HG03135 (cell line): Measurements from ENCODE around the gene CCSER1.
"Not testable (repeated sequence)": the region's sequence is repeated elsewhere in the genome, so short reads cannot be mapped to it uniquely, and the experiment has no call there.

ENCODE experiments used
- ATAC-seq: cut with Tn5 transposase; IDR thresholded peaks from one replicate; pipeline ENCODE4 v1.9.1; 2021; ENCODE audit warnings: mild to moderate bottlenecking, moderate library complexity; ENCODE audit not compliant: unreplicated experiment

The CCSER1 gene

DNA sequence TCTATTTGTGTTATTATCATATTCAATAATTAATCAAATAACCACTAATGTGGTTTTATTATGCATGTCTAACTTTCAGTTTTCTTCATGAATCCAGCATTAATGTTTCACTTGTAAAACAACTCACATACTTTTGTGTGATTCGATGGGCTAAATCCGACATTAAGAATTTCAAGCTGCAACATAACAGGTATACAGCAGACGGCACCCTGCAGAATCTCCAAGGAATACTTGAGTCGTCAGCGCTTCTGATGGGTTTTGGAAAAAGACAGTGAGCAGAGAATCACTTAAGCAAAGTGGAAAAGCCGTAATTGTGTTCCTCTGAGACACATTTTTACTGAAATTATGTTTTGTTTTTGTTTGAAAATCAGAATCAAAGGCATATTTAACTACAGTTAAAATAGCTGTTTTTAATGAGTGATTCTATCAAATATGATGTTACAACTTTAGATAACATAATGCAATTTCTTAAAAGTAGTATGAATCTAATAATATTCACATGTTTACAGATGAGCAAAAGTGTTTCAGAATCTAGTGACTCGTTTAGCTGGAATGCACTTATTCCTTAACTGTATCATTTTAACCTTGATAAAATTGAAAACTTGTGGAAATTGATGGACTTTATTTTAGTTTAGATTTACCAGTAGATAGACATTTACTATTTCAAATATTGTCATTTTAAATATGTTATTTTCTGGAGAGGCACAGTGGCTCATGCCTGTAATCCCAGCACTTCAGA is 514.8 kb downstream of the CCSER1 start:
- no peak for ATAC-seq

DNA sequence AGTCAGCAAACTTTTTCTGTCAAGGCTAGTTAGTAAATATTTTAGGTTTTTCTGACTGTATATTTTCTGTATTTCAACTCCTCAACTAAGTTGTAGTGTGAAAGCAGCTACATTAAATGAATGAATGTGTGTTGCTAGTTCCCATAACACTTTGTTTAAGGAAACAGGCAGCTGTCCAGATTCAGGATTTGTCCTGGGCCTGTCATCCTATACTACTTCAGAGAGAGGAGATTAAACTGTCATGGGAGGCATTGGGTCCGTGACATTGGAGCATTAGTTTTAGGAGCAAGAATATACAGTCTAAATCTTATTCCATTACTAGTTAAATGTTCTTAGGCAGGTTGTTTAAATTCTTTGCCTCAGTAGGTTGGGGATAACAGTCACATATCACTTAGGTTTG is 516.0 kb downstream of the CCSER1 start:
- no peak for ATAC-seq

DNA sequence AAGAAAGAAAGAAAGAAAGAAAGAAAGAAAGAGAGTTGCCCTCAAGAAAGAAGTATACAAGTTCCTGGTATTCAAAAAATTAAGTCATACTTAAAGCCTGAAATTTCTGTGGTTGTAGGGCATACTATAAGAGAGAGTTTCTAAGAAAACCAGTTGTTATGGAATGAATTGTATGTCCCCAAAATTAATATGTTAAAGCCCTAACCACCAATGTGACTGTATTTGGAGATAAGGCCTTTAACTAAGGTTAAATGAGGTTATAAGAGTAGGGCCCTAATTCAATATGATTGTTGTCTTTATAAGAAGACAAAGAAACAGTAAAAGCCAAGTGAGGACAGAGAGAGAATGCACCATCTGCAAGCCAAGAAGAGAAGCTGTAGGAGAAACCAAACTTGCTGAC is 521.1 kb downstream of the CCSER1 start:
- ATAC-seq, result no peak

DNA sequence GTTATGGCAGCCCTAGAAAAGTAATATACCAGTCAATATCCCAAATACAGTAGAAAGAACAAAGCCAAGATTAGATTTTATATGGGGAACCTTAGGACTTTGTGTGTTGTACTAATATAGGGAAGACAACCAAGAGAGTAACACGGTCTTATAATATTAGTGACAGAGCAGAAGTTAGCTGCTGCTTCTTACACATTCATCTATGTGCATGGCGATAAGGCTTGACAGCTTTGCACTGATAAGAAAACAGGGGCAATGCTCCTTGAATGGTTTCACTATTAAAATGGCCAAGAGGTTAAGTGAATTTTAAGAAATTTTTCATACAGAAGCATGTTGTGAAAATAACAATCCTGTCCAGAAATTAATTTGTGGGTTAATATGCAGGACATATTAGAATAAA is 521.6 kb downstream of the CCSER1 start:
- ATAC-seq, result no peak

DNA sequence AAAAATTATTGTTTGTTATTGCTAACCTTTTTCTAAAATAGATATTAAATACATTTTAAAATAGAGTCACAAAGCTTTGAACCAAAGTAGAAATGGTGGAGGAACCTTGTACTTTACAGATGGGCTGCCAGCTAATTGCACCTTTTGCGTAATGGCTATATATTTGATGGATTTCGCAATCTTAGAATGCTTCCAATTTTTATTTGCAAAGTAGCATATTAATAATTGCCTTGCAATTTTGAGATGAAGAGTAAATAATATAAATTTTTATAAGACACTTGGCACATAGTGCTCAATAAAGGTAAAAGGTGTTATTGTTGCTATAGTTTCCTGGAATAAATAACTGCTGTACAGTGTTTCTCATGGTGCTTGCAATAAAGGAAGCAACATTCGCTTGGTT is 533.5 kb downstream of the CCSER1 start:
- ATAC-seq, result no peak

DNA sequence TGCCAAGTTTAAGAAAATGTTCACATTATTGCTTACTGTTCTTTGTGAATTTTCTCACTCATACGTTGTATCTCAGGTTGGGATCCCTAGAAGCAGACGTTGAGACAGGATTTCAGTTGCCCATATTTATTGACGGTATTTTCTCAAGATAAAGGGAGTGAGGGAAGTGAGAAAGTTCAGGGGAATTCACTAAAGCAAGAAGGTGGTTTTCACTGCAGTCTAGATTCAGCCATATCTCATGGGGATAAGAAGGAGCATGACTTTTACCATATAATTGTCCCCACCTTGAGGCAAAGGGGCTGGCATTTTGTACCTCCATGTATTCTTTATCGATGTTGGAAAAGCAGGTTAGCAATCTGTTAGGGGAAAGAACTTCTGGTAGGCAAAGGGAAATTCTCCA is 543.0 kb downstream of the CCSER1 start:
- no peak for ATAC-seq

DNA sequence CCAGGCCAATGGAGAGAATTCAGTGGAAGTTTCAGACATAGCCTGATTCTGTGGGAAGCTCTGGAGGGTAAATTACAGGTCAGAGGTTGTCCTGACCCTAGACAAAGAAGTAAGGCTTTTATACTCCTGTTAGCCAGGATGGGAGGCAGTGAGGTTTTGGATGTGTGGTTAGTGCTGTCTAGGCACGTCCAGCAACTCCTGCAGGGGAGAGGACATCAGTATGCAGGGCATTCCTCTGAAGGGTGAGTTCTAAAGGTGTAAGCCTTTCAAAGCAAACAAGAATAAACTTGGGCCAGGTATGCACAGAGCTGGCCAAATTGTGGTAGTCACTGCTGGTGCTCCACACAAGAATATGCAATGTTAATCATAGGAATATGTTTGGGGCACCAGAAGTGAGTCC is 562.5 kb downstream of the CCSER1 start:
- no peak for ATAC-seq

DNA sequence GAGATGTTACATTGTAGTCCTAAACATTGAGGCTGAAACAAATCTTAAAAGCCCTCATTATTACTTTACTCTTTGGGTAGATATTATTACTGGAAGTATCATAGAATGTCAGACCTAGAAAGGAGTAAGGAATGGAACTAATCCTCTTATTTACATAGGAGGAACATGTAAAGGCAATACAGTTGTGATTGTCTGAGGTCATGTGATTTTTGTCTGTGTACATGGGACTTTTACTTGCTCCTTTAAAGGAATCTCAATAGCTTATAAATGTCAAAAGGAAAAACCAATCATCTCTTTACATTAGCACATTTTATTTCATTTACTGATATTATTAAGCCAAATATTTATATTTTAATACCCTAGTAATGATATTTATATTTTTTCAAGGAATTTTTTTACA is 568.2 kb downstream of the CCSER1 start:
- no peak for ATAC-seq

DNA sequence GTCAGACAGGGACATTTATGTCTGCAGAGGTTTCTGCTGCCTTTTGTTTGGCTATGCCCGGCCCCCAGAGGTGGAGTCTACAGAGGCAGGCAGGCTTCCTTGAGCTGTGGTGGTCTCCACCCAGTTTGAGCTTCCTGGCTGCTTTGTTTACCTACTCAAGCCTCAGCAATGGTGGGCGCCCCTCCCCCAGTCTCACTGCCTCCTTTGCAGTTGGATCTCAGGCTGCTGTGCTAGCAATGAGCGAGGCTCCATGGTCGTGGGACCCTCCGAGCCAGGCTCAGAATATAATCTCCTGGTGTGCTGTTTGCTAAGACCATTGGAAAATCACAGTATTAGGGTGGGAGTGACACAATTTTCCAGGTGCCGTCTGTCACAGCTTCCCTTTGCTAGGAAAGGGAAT is 578.3 kb downstream of the CCSER1 start:
- ATAC-seq, result not testable (repeated sequence)

DNA sequence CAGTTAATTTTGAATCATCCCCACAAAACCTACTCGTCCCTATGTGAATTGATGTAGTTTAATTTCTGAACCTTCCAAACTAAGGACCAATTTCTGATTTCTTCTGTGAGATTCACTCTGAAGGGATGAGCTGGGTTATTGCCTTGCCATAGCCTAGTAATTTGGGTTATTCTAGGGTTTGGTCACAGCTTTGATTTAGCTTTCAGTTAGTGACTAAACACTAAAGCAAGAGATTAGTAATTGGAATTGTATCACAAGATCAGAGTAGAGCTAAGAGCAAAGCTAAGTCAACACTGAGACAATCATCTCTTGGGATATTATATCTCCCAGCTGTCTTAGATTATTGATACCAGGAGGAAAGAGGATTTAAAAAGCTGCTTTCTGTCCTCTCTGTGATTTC is 588.0 kb downstream of the CCSER1 start:
- ATAC-seq, result no peak

DNA sequence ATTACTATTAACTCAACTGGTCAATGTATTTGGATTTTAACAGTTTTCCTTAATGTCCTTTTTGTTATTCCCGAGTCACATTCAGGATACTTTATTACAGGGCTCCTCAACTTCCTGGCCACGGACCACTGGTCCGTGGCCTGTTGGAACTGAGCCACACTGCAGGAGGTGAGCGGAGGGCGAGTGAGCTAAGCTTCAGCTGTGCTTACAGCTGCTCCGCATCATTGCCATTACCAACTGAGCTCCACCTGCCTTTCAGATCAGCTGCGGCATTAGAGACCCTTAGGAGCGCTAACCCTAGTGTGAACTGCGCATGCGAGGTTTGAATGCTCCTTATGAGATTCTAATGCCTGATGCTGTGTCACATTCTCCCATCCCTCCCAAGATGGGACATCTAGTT is 591.7 kb downstream of the CCSER1 start:
- ATAC-seq, result no peak

DNA sequence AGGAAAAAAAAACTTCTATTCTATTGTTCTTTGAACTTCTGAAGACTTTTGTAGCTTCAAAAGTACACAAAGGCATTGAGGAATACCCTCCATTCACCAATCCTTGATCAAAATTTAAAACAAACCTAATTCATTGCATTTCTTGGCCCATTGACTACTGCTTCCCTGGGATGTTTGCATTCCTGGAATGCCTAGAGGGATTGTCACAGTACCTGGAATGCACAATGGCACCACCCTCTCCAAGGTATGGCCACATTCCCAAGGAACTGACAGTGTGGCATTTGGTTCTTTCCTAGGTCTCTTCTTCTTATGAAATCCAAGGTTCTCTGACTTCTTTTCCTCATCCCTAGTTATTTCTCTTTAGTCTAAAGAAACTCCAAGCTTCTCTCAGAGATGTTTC is 600.7 kb downstream of the CCSER1 start:
- no peak for ATAC-seq

DNA sequence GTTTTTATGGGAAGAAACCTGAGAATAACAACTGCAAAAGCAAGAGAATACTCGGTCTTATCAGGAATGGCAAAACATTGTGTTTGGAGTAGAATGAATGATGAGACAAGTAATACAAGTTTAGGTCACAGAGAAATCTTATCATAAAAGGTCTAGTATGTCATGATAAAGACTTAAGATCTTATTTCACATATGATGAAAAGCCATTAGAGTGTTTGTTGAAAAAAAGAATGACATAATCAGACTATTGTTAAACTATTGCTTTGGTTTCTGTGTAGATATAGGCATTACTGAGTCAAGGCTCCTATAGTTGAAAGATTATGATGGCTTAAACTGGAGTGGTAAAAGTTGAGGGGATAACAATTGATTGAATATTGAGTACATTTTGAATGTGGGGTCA is 603.6 kb downstream of the CCSER1 start:
- no peak for ATAC-seq

DNA sequence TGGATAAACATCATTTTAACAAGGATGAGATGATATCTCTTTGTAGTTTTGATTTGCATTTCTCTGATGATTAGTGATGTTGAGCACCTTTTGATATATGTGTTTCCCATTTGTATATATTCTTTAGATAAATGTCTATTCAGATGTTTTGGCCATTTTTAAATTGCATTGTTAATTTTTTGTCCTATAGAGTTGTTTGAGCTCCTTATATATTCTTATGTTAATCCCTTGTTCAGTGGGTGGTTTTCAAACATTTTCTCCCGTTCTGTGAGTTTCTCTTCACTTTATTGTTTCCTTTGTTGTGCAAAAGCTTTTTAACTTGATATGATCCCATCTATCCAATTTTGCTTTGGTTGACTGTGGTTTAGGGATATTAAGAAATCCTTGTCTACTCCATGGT is 606.0 kb downstream of the CCSER1 start:
- ATAC-seq, result no peak

DNA sequence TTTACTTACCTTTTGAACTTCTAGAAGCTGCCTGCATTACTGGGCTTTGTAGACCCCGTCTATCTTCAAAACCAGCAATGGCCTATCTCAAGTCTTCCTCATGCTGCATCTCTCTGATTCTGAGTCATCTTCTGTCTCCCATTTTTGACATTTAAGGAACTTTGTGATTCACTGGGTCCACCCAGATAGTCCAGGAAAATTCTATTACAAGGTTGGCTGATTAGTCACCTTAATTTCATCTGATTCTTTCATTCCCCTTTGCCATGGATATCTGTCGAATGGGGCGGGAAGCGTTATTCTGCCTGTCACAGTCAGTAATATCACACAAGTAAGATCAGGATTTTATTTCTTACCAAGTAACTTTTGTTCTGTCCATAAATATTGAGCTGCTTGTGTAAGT is 618.0 kb downstream of the CCSER1 start:
- ATAC-seq, result no peak

DNA sequence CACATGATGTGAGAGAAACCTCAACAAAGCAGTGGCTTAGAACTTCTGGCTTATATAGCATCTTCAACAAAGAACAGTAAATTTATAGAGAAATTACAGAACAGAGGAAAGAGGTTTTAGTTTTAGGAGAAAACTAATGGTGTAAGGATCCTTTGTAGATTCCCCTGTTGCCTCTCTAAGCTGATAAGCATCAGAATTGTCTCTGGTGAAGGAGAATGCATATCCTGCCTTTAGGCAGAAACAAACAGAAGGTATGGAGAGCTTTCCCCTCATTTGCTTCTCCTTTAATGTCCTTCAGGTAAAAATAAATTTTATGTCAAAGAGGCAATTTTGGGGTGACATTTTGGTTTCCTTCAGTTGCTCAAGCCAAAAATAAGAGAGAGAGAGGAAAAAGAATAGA is 625.9 kb downstream of the CCSER1 start:
- no peak for ATAC-seq

DNA sequence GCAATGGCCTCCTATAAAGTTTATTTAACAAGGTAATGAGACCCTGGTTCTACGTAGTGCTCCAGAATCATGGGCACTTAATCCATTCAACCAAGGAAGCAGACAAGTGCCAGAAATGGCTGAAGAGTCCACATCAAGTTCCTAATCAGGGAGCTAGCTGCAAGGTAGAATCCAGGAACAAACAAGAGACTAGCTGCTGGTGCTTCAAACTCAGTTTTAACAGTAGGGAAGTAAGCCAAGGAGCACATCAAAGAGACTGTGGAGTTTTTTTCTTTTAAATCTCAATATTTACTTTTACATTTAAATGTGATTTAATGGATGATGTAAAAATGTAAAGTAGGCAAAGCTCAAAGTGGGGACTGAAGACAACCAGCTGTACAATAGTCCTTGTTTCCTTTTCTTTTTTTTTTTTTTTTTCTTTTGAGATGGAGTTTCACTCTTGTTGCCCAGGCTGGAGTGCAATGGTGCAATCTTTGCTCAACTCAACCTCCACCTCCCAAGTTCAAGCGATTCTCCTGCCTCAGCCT is 630.4 kb downstream of the CCSER1 start:
- no peak for ATAC-seq

DNA sequence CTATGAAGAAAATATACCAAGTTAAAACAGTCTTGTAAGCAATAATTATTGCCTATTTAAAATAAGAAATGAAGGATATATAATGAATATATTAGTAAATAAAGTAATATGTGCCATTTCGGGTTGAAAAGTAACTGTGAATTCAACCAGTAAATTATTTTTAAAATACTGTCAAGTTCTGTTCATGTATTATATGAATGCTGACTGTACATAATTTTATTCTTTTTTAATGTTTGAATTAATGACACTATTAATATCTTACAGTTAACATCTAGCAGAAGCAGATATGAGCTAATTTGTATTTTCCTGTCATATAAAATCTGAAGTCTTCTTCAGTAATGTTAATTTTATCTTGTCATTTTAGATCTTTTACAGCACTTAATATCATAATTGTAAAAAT is 632.9 kb downstream of the CCSER1 start:
- no peak for ATAC-seq

DNA sequence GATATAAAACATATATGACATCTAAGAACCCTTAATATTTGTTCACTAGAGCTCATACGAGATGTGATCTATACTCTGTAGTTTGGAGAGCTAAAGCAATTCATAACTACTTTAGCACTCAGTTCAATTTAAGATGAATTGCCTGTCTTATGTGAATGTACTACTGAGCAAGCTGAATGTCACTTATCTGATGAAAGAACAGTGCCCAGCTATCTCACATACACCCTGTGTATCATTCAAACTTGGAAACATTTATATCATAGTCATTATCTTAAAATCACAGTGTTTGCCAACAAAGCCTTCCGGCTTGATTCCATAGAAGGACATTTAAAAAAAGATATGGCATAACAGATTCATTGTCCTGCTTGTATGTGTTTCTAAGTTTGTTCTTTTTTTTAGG is 639.6 kb downstream of the CCSER1 start:
- ATAC-seq, result no peak

DNA sequence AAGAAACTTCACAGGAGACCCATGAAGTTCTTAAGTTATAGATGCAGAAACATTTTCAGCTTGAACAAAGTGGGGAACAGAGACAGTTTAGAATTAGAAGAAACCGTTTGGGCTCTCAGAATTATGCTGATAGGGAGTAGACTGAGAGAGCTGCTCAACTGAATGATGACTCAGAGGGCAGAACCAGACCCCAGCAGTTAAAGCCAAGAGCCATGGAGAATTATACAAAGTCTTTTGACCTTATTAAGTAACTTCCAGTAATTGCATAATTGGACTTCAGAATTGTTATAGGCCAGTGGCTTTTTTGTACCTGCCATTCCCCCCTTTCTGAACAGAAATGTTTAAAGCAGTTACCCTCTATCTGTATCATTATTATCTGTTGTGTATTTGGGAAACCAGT is 642.1 kb downstream of the CCSER1 start:
- ATAC-seq, result no peak

DNA sequence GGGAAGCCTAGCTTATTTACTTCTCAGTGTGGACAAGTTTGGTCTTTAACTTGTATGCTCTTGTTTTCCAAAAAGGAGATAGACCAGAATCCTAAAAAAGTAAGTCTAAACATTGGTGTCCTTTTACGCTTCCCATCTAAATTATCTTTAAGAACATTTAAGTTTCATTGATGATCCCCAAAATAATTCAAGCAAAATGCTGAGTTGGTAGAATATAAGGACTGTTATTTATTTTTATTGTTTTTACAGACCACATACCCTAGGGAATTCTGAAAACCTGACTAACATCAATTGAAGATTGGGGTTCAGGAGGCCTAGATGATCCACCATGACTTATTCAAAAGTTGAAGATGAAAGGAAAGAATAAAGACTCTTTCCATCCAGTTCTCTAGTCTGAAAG is 653.0 kb downstream of the CCSER1 start:
- ATAC-seq, result no peak

DNA sequence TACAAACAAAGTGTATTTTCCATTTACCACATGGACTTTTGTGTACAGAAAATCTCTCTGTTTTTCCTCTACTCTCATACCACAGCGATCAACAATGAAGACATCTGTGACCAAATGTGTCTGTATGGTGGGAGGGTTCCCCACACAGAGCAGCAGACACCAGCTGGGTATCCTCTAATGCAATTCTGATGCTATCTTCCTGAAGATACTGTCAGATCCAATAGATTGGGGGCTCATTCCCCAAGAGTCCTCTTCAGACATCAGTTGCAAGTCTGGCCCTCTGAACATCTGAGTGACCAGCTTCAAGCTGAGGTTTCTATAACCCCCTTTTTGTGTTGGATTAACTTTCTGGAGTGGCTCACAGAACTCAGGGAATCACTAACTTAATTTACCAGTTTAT is 659.4 kb downstream of the CCSER1 start:
- no peak for ATAC-seq

DNA sequence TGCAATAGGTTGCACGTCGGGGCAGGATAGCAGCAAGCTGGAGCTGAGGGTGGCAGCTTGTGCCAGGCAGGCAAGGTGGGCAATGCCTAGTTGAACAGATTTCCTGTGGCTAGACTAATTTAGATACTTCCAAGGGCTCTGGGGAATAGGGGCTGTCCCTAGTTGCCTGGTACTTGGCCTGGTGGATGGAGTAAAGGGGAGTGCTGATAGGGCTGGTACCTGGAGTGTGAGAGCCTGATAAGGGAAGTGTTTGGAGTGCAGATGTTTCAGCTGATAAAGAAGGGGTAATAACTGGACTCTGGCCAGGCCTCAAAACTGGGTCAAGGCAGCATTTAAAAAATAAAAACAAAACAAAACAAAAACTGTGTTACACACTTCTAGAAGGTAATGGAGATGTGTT is 665.5 kb downstream of the CCSER1 start:
- no peak for ATAC-seq
